H1 (cell line): ENCODE data around the gene GPRIN3. TPM values are rescaled to one million over a fixed set of nuclear protein-coding genes. Genes with fewer than 3 reads are reported as not detected.

Experiments used
- CTCF ChIA-PET: fragments of 300-600 bp; sonication (Branson Sonifier 250); formaldehyde crosslinking; loops from one replicate; lab custom pipeline; 2021; ENCODE audit not compliant: partially characterized antibody; lab: Charles Lee
- POLR2A ChIA-PET: fragments of 300-600 bp; sonication (Branson Sonifier 250); formaldehyde crosslinking; loops from one replicate; lab custom pipeline; 2021; ENCODE audit warnings: inconsistent platforms; ENCODE audit not compliant: partially characterized antibody; lab: Charles Lee
- DNase-seq, 2 experiments: peaks; one replicate each; pipeline versions ENCODE4 v3.0.0 to v3.0.0-alpha.2; 2010 to 2022; ENCODE audit warnings: low spot score in 2 of 2, low read depth in 1 of 2, mixed read lengths in 1 of 2
- FAIRE-seq: peaks from 2 replicates; lab custom pipeline; 2011; peaks lifted over from hg19 to GRCh38; lab: Jason Lieb, UNC
- H2AFZ ChIP-seq: 2 replicates; pipeline ENCODE4 v1.8.1; 2012; ENCODE audit warnings: low read length, inconsistent platforms
- H2AK5ac ChIP-seq: 2 replicates; pipeline ENCODE4 v1.6.1; 2013; ENCODE audit warnings: low read depth, low read length
- H2BK120ac ChIP-seq: replicated peaks from 2 replicates; pipeline ENCODE3; 2013; ENCODE audit warnings: low read depth, low read length, inconsistent platforms
- H2BK12ac ChIP-seq: 2 replicates; pipeline ENCODE4 v1.6.1; 2013; ENCODE audit warnings: low read depth, low read length
- H2BK15ac ChIP-seq: 2 replicates; pipeline ENCODE4 v1.6.1; 2013; ENCODE audit warnings: low read length
- H2BK20ac ChIP-seq: 2 replicates; pipeline ENCODE4 v1.6.1; 2013; ENCODE audit warnings: low read length
- H2BK5ac ChIP-seq: 2 replicates; pipeline ENCODE4 v1.6.1; 2013; ENCODE audit warnings: low read depth, low read length
- H3K14ac ChIP-seq: 2 replicates; pipeline ENCODE4 v1.6.1; 2013; ENCODE audit warnings: inconsistent platforms; ENCODE audit not compliant: insufficient read length
- H3K18ac ChIP-seq: 2 replicates; pipeline ENCODE4 v1.6.1; 2013; ENCODE audit warnings: low read length; ENCODE audit errors: extremely low read depth
- H3K23ac ChIP-seq: 2 replicates; pipeline ENCODE4 v1.6.1; 2013; ENCODE audit warnings: inconsistent platforms; ENCODE audit not compliant: insufficient read length
- H3K23me2 ChIP-seq: 2 replicates; pipeline ENCODE4 v1.6.1; 2013; ENCODE audit warnings: low read depth, low read length
- H3K27ac ChIP-seq: 2 replicates; pipeline ENCODE4 v1.6.1; 2011; ENCODE audit warnings: low read depth, low read length, inconsistent platforms
- H3K27me3 ChIP-seq, 4 experiments: replicated peaks in 1 of 4; 1 replicate in 1 of 4; 2 replicates in 3 of 4; pipeline versions ENCODE4 v1.6.1 to v1.8.1; 2011 to 2013; ENCODE audit warnings: low read length in 3 of 4, mild to moderate bottlenecking in 3 of 4, inconsistent platforms in 2 of 4, mixed read lengths in 2 of 4, moderate library complexity in 1 of 4; ENCODE audit not compliant: control insufficient read depth in 3 of 4, insufficient read depth in 3 of 4; ENCODE audit errors: extremely low read depth in 1 of 4
- H3K36me3 ChIP-seq, 4 experiments: 2 replicates each; pipeline versions ENCODE4 v1.6.1 to v1.8.1; 2011 to 2013; ENCODE audit warnings: mild to moderate bottlenecking in 4 of 4, low read length in 3 of 4, moderate library complexity in 2 of 4, control low read depth in 1 of 4, inconsistent platforms in 1 of 4; ENCODE audit not compliant: insufficient read depth in 4 of 4, control insufficient read depth in 2 of 4
- H3K4ac ChIP-seq: replicated peaks from 2 replicates; pipeline ENCODE3; 2013; ENCODE audit warnings: low read length, low read depth, mixed read lengths, inconsistent platforms; ENCODE audit not compliant: insufficient read length
- H3K4me1 ChIP-seq, 4 experiments: replicated peaks in 1 of 4; 1 replicate in 1 of 4; 2 replicates in 3 of 4; pipeline versions ENCODE4 v1.6.1 to v1.8.1; 2011 to 2013; ENCODE audit warnings: low read length in 3 of 4, inconsistent platforms in 2 of 4, mixed read lengths in 1 of 4; ENCODE audit not compliant: insufficient read depth in 4 of 4, control insufficient read depth in 3 of 4
- H3K4me2 ChIP-seq, 2 experiments: 2 replicates each; pipeline versions ENCODE4 v1.6.1 to v1.8.1; 2011 to 2013; ENCODE audit warnings: low read depth in 2 of 2, low read length in 2 of 2, control low read depth in 1 of 2, inconsistent platforms in 1 of 2, mild to moderate bottlenecking in 1 of 2; ENCODE audit not compliant: insufficient read depth in 1 of 2
- H3K4me3 ChIP-seq, 4 experiments: fragments of 200-600, 300-600 bp in 1 of 4; sonication (generic), shearing (Covaris generic), sonication (Bioruptor Twin) in 1 of 4; 2 replicates each; pipeline versions ENCODE4 v1.5.1 to v1.8.1; 2011 to 2016; ENCODE audit warnings: low read length in 4 of 4, low read depth in 3 of 4, control low read depth in 2 of 4, inconsistent platforms in 2 of 4, mild to moderate bottlenecking in 2 of 4, mixed read lengths in 1 of 4, moderate library complexity in 1 of 4; ENCODE audit not compliant: insufficient read depth in 2 of 4; ENCODE audit errors: extremely low read depth in 1 of 4
- H3K56ac ChIP-seq: replicated peaks from 2 replicates; pipeline ENCODE3; 2013; ENCODE audit warnings: low read depth, mild to moderate bottlenecking, mixed read lengths, low read length, inconsistent platforms; ENCODE audit not compliant: insufficient read length
- H3K79me1 ChIP-seq: 2 replicates; pipeline ENCODE4 v1.6.1; 2013; ENCODE audit warnings: low read depth, low read length, control low read depth
- H3K79me2 ChIP-seq, 2 experiments: 2 replicates each; pipeline versions ENCODE4 v1.6.1 to v1.8.1; 2012 to 2013; ENCODE audit warnings: low read length in 2 of 2, mild to moderate bottlenecking in 2 of 2, inconsistent platforms in 1 of 2; ENCODE audit not compliant: insufficient read depth in 2 of 2, control insufficient read depth in 1 of 2
- H3K9ac ChIP-seq, 4 experiments: replicated peaks in 1 of 4; 1 replicate in 1 of 4; 2 replicates in 3 of 4; pipeline versions ENCODE4 v1.6.1 to v1.8.1; 2011 to 2013; ENCODE audit warnings: low read depth in 3 of 4, low read length in 3 of 4, control low read depth in 2 of 4, mild to moderate bottlenecking in 2 of 4, moderate library complexity in 2 of 4, inconsistent platforms in 1 of 4; ENCODE audit errors: extremely low read depth in 1 of 4
- H3K9me3 ChIP-seq, 2 experiments: 2 replicates each; pipeline versions ENCODE4 v1.6.1 to v1.8.1; 2012 to 2013; ENCODE audit warnings: mild to moderate bottlenecking in 2 of 2, moderate library complexity in 2 of 2, control low read depth in 1 of 2, inconsistent platforms in 1 of 2, low read depth in 1 of 2, low read length in 1 of 2, mixed read lengths in 1 of 2; ENCODE audit not compliant: insufficient read depth in 2 of 2
- H4K20me1 ChIP-seq, 2 experiments: replicated peaks in 1 of 2; 2 replicates each; pipeline versions ENCODE3 to v1.8.1; 2011 to 2013; ENCODE audit warnings: inconsistent platforms in 2 of 2, low read length in 2 of 2, mild to moderate bottlenecking in 1 of 2; ENCODE audit not compliant: insufficient read depth in 2 of 2, control insufficient read depth in 1 of 2
- H4K5ac ChIP-seq: 2 replicates; pipeline ENCODE4 v1.6.1; 2013; ENCODE audit warnings: low read length, low read depth, mixed read lengths, inconsistent platforms; ENCODE audit not compliant: insufficient read length
- H4K8ac ChIP-seq: 2 replicates; pipeline ENCODE4 v1.8.0; 2013; ENCODE audit warnings: mild to moderate bottlenecking, moderate library complexity, low read length, inconsistent platforms; ENCODE audit not compliant: insufficient read depth; ENCODE audit errors: extremely low read depth
- H4K91ac ChIP-seq: replicated peaks from 2 replicates; pipeline ENCODE3; 2013; ENCODE audit warnings: low read length, mixed read lengths, inconsistent platforms; ENCODE audit not compliant: insufficient read length
- NRF1 ChIP-seq: IDR thresholded peaks from 2 replicates; pipeline ENCODE4 v1.6.1; 2011; ENCODE audit warnings: mild to moderate bottlenecking, low read depth, low read length, improper control_type of control experiment
- TCF12 ChIP-seq: IDR thresholded peaks from 2 replicates; pipeline ENCODE4 v1.6.1; 2011; ENCODE audit warnings: low read depth, mild to moderate bottlenecking, low read length
- WGBS, 2 experiments: shearing (Covaris generic) in 1 of 2; methylation state at CpG; one replicate each; pipeline versions ENCODE4 v1.1.6 to v1.1.7; 2013 to 2015; ENCODE audit warnings: low lambda C conversion rate in 2 of 2, mixed read lengths in 2 of 2, inconsistent platforms in 1 of 2, low coverage in 1 of 2, missing lambda C conversion rate in 1 of 2; ENCODE audit not compliant: insufficient replicate concordance in 2 of 2, insufficient coverage in 1 of 2, insufficient read length in 1 of 2; ENCODE audit errors: extremely low coverage in 1 of 2, missing lambda C conversion rate in 1 of 2; 5-methylcytosine and 5-hydroxymethylcytosine counted together
- polyA plus RNA-seq, 7 experiments: library from polyadenylated mRNA; depleted of rRNA in 3 of 7; stranded (reverse) in 5 of 7; unstranded in 2 of 7; fragments of >200 nt in 5 of 7; fragments of 200-250 nt in 2 of 7; gene quantifications; 1 replicate in 5 of 7; 2 replicates in 1 of 7; 4 replicates in 1 of 7; pipeline versions ENCODE4 v1.2.1 to v1.2.3, GENCODE V29; 2011 to 2013; ENCODE audit warnings: missing spikeins in 2 of 7, mixed read lengths in 2 of 7
- total RNA-seq: library from RNA; stranded (reverse); fragmentation: NEBNext Ultra II Directional; extraction: Animal tissue kit (Norgen Biotek cat#: 25700); gene quantifications from 2 replicates; pipeline ENCODE4 v1.2.1, GENCODE V29; 2021
- TF ChIP-seq, protein P1 (sequence below), 3 experiments: IDR thresholded peaks; 1 replicate in 2 of 3; 2 replicates in 1 of 3; pipeline versions ENCODE4 v1.5.1 to v1.6.1; 2011; ENCODE audit warnings: low read length in 3 of 3, mild to moderate bottlenecking in 3 of 3, inconsistent platforms in 2 of 3, low read depth in 1 of 3, moderate library complexity in 1 of 3; ENCODE audit not compliant: insufficient read depth in 1 of 3; ENCODE audit errors: control extremely low read depth in 1 of 3

The GPRIN3 gene
- total and polyA plus RNA-seq, 2 of the 8 experiments (the other 6 are each of a cell fraction or from before 2014, with no cell fraction given): 0.17 to 1.4 TPM

DNA sequence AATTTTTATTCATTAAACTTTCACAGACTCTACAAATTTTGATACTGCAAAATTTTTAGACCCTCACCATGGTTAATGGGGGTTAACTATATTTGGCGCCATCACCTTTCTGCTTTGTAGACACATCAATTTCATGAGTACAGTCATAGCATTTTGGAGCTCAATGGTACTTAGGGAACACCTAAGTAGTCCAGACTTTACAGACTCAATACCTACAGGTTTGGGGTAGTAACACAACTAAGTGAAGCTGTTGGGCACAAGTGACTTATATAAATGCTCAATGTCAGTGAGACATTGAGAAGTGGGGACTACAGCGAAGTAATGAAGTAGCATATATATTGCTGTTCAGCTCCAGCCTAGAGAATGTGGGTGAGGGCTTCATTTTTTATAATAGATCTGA lies 7.5 kb downstream of the GPRIN3 start:
- H3K4ac ChIP-seq: no peak overlapping the region
- no peak overlapping the region for H2AK5ac ChIP-seq
- H3K56ac ChIP-seq: no peak overlapping the region
- no peak overlapping the region for H2AFZ ChIP-seq
- H3K18ac ChIP-seq: no peak overlapping the region
- no peak overlapping the region for H4K8ac ChIP-seq
- DNase-seq (no peak), FAIRE-seq (no peak)
- H3K9me3 ChIP-seq: no peaks in the 10 kb centered on the region
- no peak overlapping the region for H2BK15ac ChIP-seq
- no peak overlapping the region for H3K4me2 ChIP-seq
- no peaks in the 10 kb centered on the region for H3K79me1 ChIP-seq
- H3K4me3 ChIP-seq: no peak overlapping the region
- H3K79me2 ChIP-seq: no peaks in the 10 kb centered on the region
- no peaks in the 10 kb centered on the region for H3K4me1 ChIP-seq
- H2BK20ac ChIP-seq: no peak overlapping the region
- H3K36me3 ChIP-seq: no peaks in the 10 kb centered on the region
- no peak overlapping the region for H3K9ac ChIP-seq
- H3K27me3 ChIP-seq: no peaks in the 10 kb centered on the region
- WGBS, 2 experiments: 50% methylated on average over 2 of the region's 2 CpGs; no CpG with 5 or more reads in 1 of the 2 experiments
- no peak overlapping the region for H3K14ac ChIP-seq
- no peak overlapping the region for H4K5ac ChIP-seq
- H2BK12ac ChIP-seq: no peak overlapping the region
- no peak overlapping the region for H3K27ac ChIP-seq
- CTCF ChIA-PET: interaction anchor here (0.8 to 1.2 kb wide), 2 partner anchors 89 to 136 kb away, joined by 3 to 4 read pairs; no protein-coding TSS in a partner anchor
- H4K91ac ChIP-seq: no peak overlapping the region
- POLR2A ChIA-PET: interaction anchor here (1.2 kb wide), 1 partner anchor 16 kb away, joined by 3 read pairs; no protein-coding TSS in a partner anchor
- no peaks in the 10 kb centered on the region for H3K23me2 ChIP-seq
- H4K20me1 ChIP-seq: no peaks in the 10 kb centered on the region
- H2BK5ac ChIP-seq: no peak overlapping the region
- no peak overlapping the region for H3K23ac ChIP-seq
- TF ChIP-seq TCF12 (no peak), NRF1 (no peak)
- TF ChIP-seq, protein P1, sequence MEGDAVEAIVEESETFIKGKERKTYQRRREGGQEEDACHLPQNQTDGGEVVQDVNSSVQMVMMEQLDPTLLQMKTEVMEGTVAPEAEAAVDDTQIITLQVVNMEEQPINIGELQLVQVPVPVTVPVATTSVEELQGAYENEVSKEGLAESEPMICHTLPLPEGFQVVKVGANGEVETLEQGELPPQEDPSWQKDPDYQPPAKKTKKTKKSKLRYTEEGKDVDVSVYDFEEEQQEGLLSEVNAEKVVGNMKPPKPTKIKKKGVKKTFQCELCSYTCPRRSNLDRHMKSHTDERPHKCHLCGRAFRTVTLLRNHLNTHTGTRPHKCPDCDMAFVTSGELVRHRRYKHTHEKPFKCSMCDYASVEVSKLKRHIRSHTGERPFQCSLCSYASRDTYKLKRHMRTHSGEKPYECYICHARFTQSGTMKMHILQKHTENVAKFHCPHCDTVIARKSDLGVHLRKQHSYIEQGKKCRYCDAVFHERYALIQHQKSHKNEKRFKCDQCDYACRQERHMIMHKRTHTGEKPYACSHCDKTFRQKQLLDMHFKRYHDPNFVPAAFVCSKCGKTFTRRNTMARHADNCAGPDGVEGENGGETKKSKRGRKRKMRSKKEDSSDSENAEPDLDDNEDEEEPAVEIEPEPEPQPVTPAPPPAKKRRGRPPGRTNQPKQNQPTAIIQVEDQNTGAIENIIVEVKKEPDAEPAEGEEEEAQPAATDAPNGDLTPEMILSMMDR (IDR thresholded peaks at IDR 0.05; ENCODE audit: control extremely low read depth in 1 of 3, insufficient read depth in 1 of 3, low read depth in 1 of 3, low read length in 3 of 3): no peak
- no peak overlapping the region for H2BK120ac ChIP-seq
